Right lobe of liver (tissue), 4 donors: Measurements from ENCODE around the gene ADAM17.

Source experiments
- CTCF ChIP-seq, 4 donors: fragments of 200-600 bp in 3 of 4; fragments of 450-650 bp in 1 of 4; IDR thresholded peaks; one replicate each; pipeline versions ENCODE4 v1.5.1 to v1.8.0; 2016 to 2022; ENCODE audit warnings: antibody characterized with exemption in 4 of 4, mild to moderate bottlenecking in 2 of 4
- POLR2A ChIP-seq: fragments of 450-650 bp; IDR thresholded peaks from one replicate; pipeline ENCODE4 v1.6.1; 2017; ENCODE audit warnings: antibody characterized with exemption, mild to moderate bottlenecking
- donor health status: DM: no; HTN: no; CAD: no.
- donor health status: DM: no; HTN: no; CAD: no.
- donor health status: DM: no; HTN: yes; CAD: no.

- TF ChIP-seq CTCF (IDR thresholded peaks at IDR 0.05) (no peak), POLR2A (no peak)
These were observed 27.4 kb downstream of the ADAM17 start for GRCh38 chr2:9527995-9528787.
